ENCODE results near the gene NPFFR2. TPM values are rescaled to one million over a fixed set of nuclear protein-coding genes. Genes with fewer than 3 reads are reported as not detected.

The NPFFR2 gene
- total RNA-seq, 1 donor from 2014 or later: 0.96 TPM

DNA sequence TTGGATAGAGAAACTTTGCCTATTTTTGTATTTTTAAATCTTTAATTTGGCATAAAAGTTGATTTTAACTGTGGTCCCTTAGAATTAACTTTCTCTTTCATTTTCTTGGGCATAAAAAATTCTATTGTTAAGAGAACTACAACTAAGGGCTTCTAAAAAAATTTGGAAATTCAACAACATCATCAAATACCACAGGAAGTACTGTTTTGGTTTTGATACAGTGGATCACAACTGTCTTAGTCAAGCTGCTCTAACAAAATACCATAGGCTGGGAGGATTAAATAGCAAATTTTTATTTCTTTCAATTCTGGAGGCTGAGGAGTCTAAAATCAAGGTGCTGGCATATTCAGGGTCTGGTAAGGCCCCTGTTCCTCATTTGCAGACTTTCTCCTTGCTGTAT, 19.9 kb upstream of the NPFFR2 start:
- no peaks in the 10 kb centered on the region for H3K27me3 Mint-ChIP-seq
- H3K36me3 Mint-ChIP-seq (ENCODE audit: insufficient read depth): no peaks in the 10 kb centered on the region
- TF ChIP-seq, protein P1, sequence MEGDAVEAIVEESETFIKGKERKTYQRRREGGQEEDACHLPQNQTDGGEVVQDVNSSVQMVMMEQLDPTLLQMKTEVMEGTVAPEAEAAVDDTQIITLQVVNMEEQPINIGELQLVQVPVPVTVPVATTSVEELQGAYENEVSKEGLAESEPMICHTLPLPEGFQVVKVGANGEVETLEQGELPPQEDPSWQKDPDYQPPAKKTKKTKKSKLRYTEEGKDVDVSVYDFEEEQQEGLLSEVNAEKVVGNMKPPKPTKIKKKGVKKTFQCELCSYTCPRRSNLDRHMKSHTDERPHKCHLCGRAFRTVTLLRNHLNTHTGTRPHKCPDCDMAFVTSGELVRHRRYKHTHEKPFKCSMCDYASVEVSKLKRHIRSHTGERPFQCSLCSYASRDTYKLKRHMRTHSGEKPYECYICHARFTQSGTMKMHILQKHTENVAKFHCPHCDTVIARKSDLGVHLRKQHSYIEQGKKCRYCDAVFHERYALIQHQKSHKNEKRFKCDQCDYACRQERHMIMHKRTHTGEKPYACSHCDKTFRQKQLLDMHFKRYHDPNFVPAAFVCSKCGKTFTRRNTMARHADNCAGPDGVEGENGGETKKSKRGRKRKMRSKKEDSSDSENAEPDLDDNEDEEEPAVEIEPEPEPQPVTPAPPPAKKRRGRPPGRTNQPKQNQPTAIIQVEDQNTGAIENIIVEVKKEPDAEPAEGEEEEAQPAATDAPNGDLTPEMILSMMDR (IDR thresholded peaks at IDR 0.05; ENCODE audit: unreplicated experiment): no peak
- H3K27ac Mint-ChIP-seq: no peak overlapping the region
- DNase-seq (ENCODE audit: low spot score, unreplicated experiment): no peak
- no peak overlapping the region for H3K4me3 Mint-ChIP-seq (ENCODE audit: low read depth)
- H3K4me1 Mint-ChIP-seq (ENCODE audit: low read depth): no peaks in the 10 kb centered on the region
- H3K9me3 Mint-ChIP-seq (ENCODE audit: low read depth): no peaks in the 10 kb centered on the region

DNA sequence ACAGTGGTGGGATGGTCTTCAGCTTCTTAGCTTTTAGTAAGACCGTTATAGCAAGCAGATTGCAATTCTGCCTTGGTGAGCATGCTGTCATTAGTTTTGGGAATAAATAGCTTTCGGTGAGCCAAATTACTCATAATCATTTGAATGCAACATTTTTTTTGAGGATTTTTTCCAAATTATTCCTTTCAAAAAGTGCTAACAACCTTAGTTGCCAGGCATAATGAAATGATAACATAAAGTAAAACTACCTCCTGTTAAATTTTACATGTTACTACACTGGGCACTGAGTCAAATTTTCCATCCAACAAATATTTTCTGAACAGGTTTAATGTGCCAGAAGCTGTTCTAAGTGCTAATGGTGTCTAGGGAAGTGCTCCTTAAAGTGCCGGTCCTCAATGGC, 15.8 kb upstream of the NPFFR2 start:
- TF ChIP-seq, protein P1 (IDR thresholded peaks at IDR 0.05; ENCODE audit: unreplicated experiment): no peak
- no peak for DNase-seq (ENCODE audit: low spot score, unreplicated experiment)
- Mint-ChIP-seq H3K36me3 (ENCODE audit: insufficient read depth) (no peaks in the 10 kb centered on the region), H3K27ac (no peak overlapping the region), H3K9me3 (ENCODE audit: low read depth) (no peaks in the 10 kb centered on the region), H3K27me3 (no peaks in the 10 kb centered on the region), H3K4me1 (ENCODE audit: low read depth) (no peaks in the 10 kb centered on the region), H3K4me3 (ENCODE audit: low read depth) (no peak overlapping the region)

DNA sequence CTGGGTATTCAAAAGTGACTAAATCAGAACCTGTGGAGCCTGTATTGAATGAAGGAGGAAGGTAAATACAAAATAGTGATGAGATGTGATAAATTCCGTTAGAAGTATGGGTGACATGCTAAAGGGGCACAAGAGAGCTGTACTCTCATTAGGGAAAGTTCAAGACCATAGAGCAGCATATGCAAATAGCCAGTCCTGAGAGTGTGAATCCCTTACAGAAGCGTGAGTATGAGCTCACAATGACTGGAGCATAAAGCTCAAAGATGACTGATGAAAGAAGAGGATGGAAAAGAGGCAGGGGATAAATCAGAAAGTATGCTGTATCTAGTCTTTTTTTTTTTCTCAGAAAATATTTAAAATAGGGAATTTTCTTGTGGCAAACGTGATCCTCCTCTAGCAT, 12.1 kb upstream of the NPFFR2 start:
- Mint-ChIP-seq H3K27me3 (no peaks in the 10 kb centered on the region), H3K4me1 (ENCODE audit: low read depth) (no peaks in the 10 kb centered on the region)

DNA sequence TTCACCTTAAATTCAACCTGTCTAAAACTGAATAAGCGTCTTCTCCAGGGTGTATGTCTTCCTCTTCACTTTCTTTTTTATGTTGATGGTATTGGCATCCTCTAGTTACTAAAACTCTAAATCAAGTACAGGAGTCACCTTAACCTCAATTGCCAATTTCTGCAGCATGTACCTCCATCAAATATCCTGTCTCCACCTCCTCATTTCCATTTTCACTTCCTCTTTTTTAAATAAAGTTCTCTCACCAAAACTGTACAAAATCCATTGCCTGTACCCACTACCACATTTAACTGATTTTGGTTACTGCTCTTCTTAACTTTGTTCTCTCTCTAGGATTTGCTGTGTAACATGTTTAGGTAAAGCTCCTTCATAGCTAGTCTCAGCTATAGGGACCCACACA, 9.2 kb upstream of the NPFFR2 start:
- Mint-ChIP-seq H3K27ac (no peak overlapping the region), H3K36me3 (ENCODE audit: insufficient read depth) (no peaks in the 10 kb centered on the region), H3K9me3 (ENCODE audit: low read depth) (no peaks in the 10 kb centered on the region), H3K4me1 (ENCODE audit: low read depth) (no peaks in the 10 kb centered on the region), H3K4me3 (ENCODE audit: low read depth) (no peak overlapping the region), H3K27me3 (no peaks in the 10 kb centered on the region)
- no peak for DNase-seq (ENCODE audit: low spot score, unreplicated experiment)
- TF ChIP-seq, protein P1 (IDR thresholded peaks at IDR 0.05; ENCODE audit: unreplicated experiment): no peak

More for the DNA sequence above, 12.1 kb upstream of the NPFFR2 start:
- DNase-seq (ENCODE audit: low spot score, unreplicated experiment): no peak
- TF ChIP-seq, protein P1 (IDR thresholded peaks at IDR 0.05; ENCODE audit: unreplicated experiment): no peak
- H3K9me3 Mint-ChIP-seq (ENCODE audit: low read depth): no peaks in the 10 kb centered on the region
- H3K4me3 Mint-ChIP-seq (ENCODE audit: low read depth): no peak overlapping the region
- no peak overlapping the region for H3K27ac Mint-ChIP-seq
- no peaks in the 10 kb centered on the region for H3K36me3 Mint-ChIP-seq (ENCODE audit: insufficient read depth)

DNA sequence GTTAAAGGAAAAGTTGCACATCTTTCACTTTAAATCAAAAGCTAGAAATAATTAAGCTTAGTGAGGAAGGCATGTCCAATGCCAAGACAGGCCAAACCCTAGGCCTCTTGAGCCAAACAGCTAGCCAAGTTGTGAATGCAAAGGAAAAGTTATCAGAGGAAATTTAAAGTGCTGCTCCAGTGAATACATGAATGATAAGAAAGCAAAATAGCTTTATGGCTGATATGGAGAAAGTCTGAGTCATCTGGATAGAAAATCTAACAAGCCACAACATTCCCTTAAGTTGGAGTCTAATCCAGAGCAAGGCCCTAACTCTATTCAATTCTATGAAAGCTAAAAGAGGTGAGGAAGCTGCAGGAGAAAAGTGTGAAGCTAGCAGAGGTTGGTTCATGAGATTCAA, 23.8 kb downstream of the NPFFR2 start:
- Mint-ChIP-seq H3K9me3 (ENCODE audit: low read depth) (peaks cover 6% of the 10 kb centered on the region), H3K4me3 (ENCODE audit: low read depth) (no peak overlapping the region), H3K4me1 (ENCODE audit: low read depth) (no peaks in the 10 kb centered on the region), H3K27me3 (no peaks in the 10 kb centered on the region), H3K27ac (no peak overlapping the region), H3K36me3 (ENCODE audit: insufficient read depth) (no peaks in the 10 kb centered on the region)
- DNase-seq (ENCODE audit: low spot score, unreplicated experiment): no peak
- TF ChIP-seq, protein P1 (IDR thresholded peaks at IDR 0.05; ENCODE audit: unreplicated experiment): no peak
